Erythroblast (primary cell): ENCODE results near the gene MUC4.
"Not testable (repeated sequence)": the region's sequence is repeated elsewhere in the genome, so short reads cannot be mapped to it uniquely, and the experiment has no call there.

ENCODE experiments used
- DNase-seq, 2 experiments: peaks; one replicate each; lab custom pipeline; 2025; lab: John Stamatoyannopoulos, UW
- GATA1 ChIP-seq: IDR thresholded peaks from 2 replicates; pipeline ENCODE4 v1.6.1; 2011; ENCODE audit warnings: low read depth, mild to moderate bottlenecking, control low read depth, low read length, moderate library complexity
- POLR2A ChIP-seq: IDR thresholded peaks from 2 replicates; pipeline ENCODE4 v1.6.1; 2011; ENCODE audit warnings: mild to moderate bottlenecking, low read length

The MUC4 gene

DNA sequence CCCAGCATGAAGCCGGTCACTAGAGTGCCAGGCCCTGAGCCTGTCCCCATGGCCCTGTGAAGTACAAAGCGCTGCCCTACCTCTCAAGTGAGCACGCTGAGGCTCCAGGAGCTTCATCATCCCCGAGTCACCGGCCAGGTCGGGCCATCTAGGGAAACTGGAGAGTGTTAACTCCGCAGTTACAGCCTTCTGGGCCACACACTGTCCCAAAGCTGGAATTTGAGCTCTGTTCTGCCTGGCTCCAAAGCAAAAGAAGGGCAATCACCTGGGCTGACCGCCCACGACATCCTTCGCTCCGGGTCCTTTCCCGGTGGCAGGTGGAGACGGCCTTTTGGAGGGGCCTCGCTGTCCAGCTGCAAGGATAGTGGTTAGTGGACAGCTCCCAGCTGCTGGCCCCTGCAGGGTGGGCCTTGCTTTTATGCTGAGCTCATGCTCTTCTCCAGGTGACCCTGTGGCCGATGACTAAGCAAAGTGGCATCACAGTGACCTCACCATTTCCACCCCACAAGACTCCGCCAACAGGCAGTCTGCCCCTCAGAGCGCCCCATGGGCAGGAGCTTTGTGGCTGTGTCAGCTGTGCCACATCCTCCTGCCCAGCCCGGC, 3.5 kb upstream of the MUC4 start:
- peak in 1 of 2 experiments; percentile 25 for DNase-seq
- TF ChIP-seq GATA1 (no peak), POLR2A (no peak)

GRCh38 chr3:195813916-195814640, 2.3 kb upstream of the MUC4 start:
- no peak for DNase-seq
- no peak for TF ChIP-seq GATA1
- TF ChIP-seq POLR2A: no peak

DNA sequence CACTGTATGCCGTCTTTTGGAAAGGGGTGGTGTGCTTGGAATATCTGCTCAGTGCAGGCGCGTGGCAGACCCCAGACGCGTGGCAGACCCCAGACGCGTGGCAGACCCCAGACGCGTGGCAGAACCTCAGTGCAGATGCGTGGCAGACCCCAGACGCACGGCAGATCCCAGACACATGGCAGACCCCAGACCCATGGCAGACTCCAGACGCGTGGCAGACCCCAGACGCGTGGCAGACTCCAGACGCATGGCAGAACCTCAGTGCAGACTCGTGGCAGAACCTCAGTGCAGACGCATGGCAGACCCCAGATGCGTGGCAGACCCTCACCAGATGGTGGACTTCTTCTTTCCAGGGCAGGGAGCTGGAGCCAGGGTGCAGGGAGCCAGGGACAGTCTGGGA, 637 bp upstream of the MUC4 start:
- no peak for TF ChIP-seq GATA1
- no peak for TF ChIP-seq POLR2A
- no peak for DNase-seq

DNA sequence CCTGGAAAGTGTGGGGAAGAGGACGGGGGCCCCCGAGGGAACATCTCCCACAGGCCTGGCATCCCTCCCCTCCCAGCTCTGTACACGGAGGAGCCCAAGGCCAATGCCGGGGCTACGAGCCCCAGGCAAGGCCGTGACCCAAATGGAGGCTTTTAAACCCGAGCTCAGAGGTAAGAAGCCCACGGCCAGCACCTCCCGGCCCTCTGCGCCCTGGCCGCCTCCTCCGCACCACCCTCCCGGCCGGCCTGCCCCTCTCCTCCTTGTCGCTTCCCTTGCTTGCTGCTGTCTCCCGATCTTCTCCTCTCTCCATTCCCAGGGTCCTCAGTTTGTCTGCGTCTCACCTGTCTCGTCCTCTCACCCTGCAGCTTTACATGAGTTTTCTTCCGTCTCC, 1.3 kb downstream of the MUC4 start:
- no peak for DNase-seq
- TF ChIP-seq GATA1 (no peak), POLR2A (no peak)

GRCh38 chr3:195809796-195810454, 1.8 kb downstream of the MUC4 start:
- DNase-seq: no peak
- TF ChIP-seq GATA1 (no peak), POLR2A (no peak)

DNA sequence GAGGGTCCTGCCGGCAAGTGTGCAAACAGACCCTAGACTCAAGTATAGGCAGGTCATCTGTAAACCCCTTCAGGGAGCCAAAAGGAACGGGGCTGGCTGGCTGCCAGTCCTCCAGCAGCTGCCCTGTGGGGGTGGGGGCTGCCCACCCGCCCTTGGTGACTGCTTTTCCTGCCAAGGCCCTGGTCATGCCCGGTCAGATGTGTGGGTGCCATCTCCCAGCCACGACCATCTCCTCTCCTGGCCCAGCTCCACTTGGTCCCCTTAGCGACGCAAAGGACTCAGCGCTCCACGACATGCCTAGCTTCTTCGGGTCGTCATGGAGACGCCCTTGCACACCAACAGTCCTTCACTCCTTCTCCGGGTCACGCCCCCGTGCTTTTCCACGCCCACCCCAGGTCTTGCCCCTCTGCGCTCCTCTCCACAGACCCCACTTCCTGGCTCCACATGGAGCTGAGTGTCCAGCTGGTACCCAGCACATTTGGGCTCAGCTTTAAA, 2.4 kb downstream of the MUC4 start:
- DNase-seq: no peak
- TF ChIP-seq GATA1 (no peak), POLR2A (no peak)

- DNase-seq: no peak
These were observed 2.9 kb downstream of the MUC4 start for GRCh38 chr3:195808741-195809290.

DNA sequence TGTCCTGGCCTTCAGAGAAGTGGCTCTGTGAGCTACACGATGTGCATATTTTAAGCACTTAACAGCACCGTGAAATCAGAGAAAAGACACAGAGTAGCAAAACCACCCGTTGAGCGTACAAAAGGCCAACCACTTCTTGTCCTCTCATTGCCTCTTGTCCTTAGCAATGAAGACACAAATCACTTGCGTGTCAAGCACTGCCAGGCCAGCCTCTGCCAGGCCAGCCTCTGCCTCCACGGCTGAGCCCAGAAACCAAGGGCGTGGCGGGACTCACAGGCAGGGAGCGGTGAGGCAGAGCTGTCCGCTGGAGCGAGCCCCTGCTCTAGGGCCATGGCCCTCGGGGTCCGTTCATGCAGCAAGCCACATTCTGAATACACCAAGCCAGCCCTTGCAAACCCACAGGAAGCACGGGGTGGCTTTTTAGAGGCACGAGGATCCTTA, 4.0 kb downstream of the MUC4 start:
- TF ChIP-seq GATA1: no peak
- no peak for TF ChIP-seq POLR2A
- no peak for DNase-seq

More at GRCh38 chr3:195808741-195809290, 2.9 kb downstream of the MUC4 start:
- TF ChIP-seq GATA1: no peak
- no peak for TF ChIP-seq POLR2A

DNA sequence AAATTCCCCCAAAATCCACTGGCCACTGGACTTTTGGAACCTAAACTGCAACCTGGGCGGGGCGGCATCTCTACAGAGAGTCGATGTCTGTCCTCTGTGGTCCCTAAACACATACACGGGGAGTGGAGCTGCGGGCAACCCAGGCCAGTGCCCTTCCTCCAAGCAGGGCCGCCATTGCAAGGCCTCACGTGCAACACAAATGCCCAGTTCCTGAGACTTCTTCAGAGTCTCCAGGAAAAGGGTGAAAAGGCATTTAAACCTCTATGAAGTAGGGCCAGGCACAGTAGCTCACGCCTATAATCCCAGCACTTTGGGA, 4.9 kb downstream of the MUC4 start:
- no peak for DNase-seq
- TF ChIP-seq POLR2A (no peak), GATA1 (no peak)

GRCh38 chr3:195806211-195806915, 5.4 kb downstream of the MUC4 start:
- TF ChIP-seq POLR2A (no peak), GATA1 (no peak)
- no peak for DNase-seq

- not testable (repeated sequence) for DNase-seq
These were observed 6.1 kb downstream of the MUC4 start for GRCh38 chr3:195805588-195805987.

DNA sequence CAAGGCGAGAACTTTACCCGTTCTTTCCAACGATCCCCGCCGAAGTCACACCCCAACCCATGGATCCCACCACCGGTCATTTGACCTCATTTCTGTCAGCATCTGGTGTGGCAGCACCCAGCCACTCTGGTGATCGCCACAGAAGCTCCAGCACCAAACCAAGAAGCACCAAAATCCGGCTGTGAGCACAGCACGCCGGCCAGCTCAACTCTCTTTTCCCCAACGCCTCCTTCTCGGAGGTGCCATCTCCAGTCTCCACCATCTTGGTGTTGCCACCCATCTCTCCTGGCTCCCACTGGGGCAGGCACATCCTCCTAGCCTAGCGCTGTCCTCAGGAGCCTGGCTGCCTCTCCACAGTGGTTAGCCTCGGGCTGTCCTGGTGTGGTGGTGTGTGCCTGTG, 6.5 kb downstream of the MUC4 start:
- no peak for DNase-seq
- no peak for TF ChIP-seq POLR2A

DNA sequence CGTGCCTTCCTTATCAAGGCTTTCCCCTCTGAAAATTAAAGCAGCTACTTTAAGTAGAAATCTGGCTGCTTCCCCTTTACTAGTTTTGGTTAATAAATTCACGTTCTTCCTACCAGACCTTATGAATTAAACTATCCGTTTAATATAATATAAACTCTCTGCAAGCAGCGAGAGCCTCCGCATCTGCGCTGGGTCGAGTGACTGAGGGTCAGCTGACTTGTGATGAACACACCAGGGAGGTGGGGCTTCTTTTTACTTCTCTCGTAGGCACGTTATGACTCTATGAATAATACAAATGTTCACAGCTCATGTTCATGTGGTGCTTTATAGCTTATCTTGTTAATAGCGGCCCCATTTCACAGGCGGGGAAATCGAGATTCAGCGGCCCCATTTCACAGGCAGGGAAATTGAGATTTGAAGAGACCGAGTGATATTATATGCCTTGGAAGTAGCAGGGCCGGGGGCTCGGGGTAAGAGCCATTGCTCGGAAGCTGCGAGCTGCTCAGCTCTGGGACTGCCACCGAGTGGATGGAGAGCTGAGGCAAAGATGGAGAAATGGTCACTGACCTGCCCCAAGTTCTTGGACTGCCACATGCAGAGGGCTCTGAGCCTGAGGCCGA, 8.3 kb downstream of the MUC4 start:
- no peak for DNase-seq
- TF ChIP-seq POLR2A (no peak), GATA1 (no peak)
